Psoas muscle (tissue), 8 donors: ENCODE data around the gene ODAPH. TPM values are rescaled to one million over a fixed set of nuclear protein-coding genes. Genes with fewer than 3 reads are reported as not detected.

Experiments used
- ATAC-seq, 4 donors: fragments of 200-7000 bp; cut with Tn5 transposase; one replicate each; pipeline ENCODE4 v1.9.1; 2020; ENCODE audit warnings: moderate library complexity in 3 of 4, mild to moderate bottlenecking in 2 of 4
- DNase-seq, 2 donors: peaks; one replicate each; pipeline ENCODE4 v3.0.0-alpha.2; 2020
- H3K27ac ChIP-seq: fragments of 200-600 bp; one replicate; pipeline ENCODE4 v1.8.0; 2022
- H3K27me3 ChIP-seq, 3 donors: fragments of 200-600 bp in 1 of 3; one replicate each; pipeline versions ENCODE4 v1.6.1 to v1.8.0; 2013 to 2022; ENCODE audit warnings: low read length in 2 of 3, mild to moderate bottlenecking in 2 of 3, moderate library complexity in 1 of 3; ENCODE audit not compliant: insufficient read depth in 3 of 3
- H3K36me3 ChIP-seq, 2 donors: fragments of 200-600 bp in 1 of 2; one replicate each; pipeline versions ENCODE4 v1.6.1 to v1.8.0; 2013 to 2022; ENCODE audit warnings: low read depth in 1 of 2, mild to moderate bottlenecking in 1 of 2, moderate library complexity in 1 of 2; ENCODE audit not compliant: insufficient read depth in 1 of 2
- H3K4me1 ChIP-seq: fragments of 200-600 bp; one replicate; pipeline ENCODE4 v1.8.0; 2022
- H3K4me3 ChIP-seq: fragments of 200-600 bp; one replicate; pipeline ENCODE4 v1.8.0; 2022; ENCODE audit warnings: mild to moderate bottlenecking
- H3K9me3 ChIP-seq: fragments of 200-600 bp; one replicate; pipeline ENCODE4 v1.8.0; 2022
- CTCF ChIP-seq: fragments of 200-600 bp; IDR thresholded peaks from one replicate; pipeline ENCODE4 v1.8.0; 2022; ENCODE audit warnings: antibody characterized with exemption
- WGBS, 3 donors: extraction: QIAGEN DNeasy Blood & Tissue Kit; methylation state at CpG; one replicate each; pipeline versions ENCODE4 v1.1.6 to v1.1.7; 2013; 5-methylcytosine and 5-hydroxymethylcytosine counted together
- intact Hi-C, 2 donors: fragments of 100-400 bp; cut with DNase I; formaldehyde crosslinking; loops; one replicate each; pipeline versions ENCODE4 v1.11.0 to v1.14.2; 2022
- polyA plus RNA-seq, 3 donors: library from polyadenylated mRNA; stranded (reverse); fragments of 200-250 nt; gene quantifications; one replicate each; pipeline ENCODE4 v1.2.3, GENCODE V29; 2013
- total RNA-seq, 4 donors: library from RNA; stranded (reverse); fragmentation: NEBNext Ultra II Directional in 2 of 4; extraction: Animal tissue kit (Norgen Biotek cat#: 25700) in 2 of 4; gene quantifications; one replicate each; pipeline versions ENCODE4 v1.2.1 to v1.2.4, GENCODE V29; 2021 to 2023
- donor health status: healthy with polysubstance abuse.
- donor health status: DM: no; HTN: no; CAD: no; lungs with moderate emphysema.
- donor health status: Bipolar disorder and iron deficiency.
- donor health status: healthy.
- donor health status: DM: yes; HTN: yes; CAD: no.
- donor health status: DM: no; HTN: no; CAD: no.
- donor health status: DM: no; HTN: no; CAD: no.
- donor health status: DM: yes; HTN: yes; CAD: no.

Gene ODAPH
- total and polyA plus RNA-seq, 7 donors = 0.04 to 0.15 (median 0.10) TPM; not detected in 3

GRCh38 chr4:75547647-75548387 is 8.0 kb upstream of the ODAPH start:
- Histone ChIP-seq H3K27me3 (no peaks in the 10 kb centered on the region), H3K4me3 (no peak overlapping the region), H3K9me3 (no peaks in the 10 kb centered on the region), H3K4me1 (no peaks in the 10 kb centered on the region), H3K36me3 (peaks cover 5 to 27% of the 10 kb centered on the region in 2 donors), H3K27ac (no peak overlapping the region)
- TF ChIP-seq CTCF = no peak
- ATAC-seq (peak in 1 of 4 donors; percentile 22), DNase-seq (peak; percentile 41 to 59)
- intact Hi-C loops = no loop called here
- 64 to 66% (median 65%) methylated on average over 15 of the region's 15 CpGs for WGBS, 3 donors

- DNase-seq (no peak), ATAC-seq (no peak)
- no peaks in the 10 kb centered on the region for H3K4me1 ChIP-seq
- 77 to 89% (median 78%) methylated on average over 2 of the region's 2 CpGs for WGBS, 3 donors
- no peak overlapping the region for H3K27ac ChIP-seq
- H3K4me3 ChIP-seq = no peak overlapping the region
- intact Hi-C loops = no loop called here
- no peaks in the 10 kb centered on the region for H3K27me3 ChIP-seq
- TF ChIP-seq CTCF = no peak
- no peaks in the 10 kb centered on the region for H3K9me3 ChIP-seq
- H3K36me3 ChIP-seq = peaks cover 5 to 17% of the 10 kb centered on the region in 2 donors
Measured at GRCh38 chr4:75549019-75549418, 6.8 kb upstream of the ODAPH start.

GRCh38 chr4:75552452-75552851 is 3.4 kb upstream of the ODAPH start:
- no peak for ATAC-seq
- peaks cover 0 to 4% (median 0%) of the 10 kb centered on the region in 3 donors for H3K27me3 ChIP-seq
- DNase-seq = no peak
- H3K4me3 ChIP-seq = no peak overlapping the region
- H3K27ac ChIP-seq = no peak overlapping the region
- no peaks in the 10 kb centered on the region for H3K4me1 ChIP-seq
- no peaks in the 10 kb centered on the region for H3K36me3 ChIP-seq
- TF ChIP-seq CTCF = no peak
- intact Hi-C loops = no loop called here
- no peaks in the 10 kb centered on the region for H3K9me3 ChIP-seq

- no peaks in the 10 kb centered on the region for H3K9me3 ChIP-seq
- H3K4me3 ChIP-seq = no peak overlapping the region
- H3K36me3 ChIP-seq = no peaks in the 10 kb centered on the region
- DNase-seq (no peak), ATAC-seq (no peak)
- peaks cover 0 to 4% (median 0%) of the 10 kb centered on the region in 3 donors for H3K27me3 ChIP-seq
- TF ChIP-seq CTCF = no peak
- intact Hi-C loops = no loop called here
- WGBS, 3 donors = 83 to 86% (median 84%) methylated on average over 8 of the region's 8 CpGs
- no peaks in the 10 kb centered on the region for H3K4me1 ChIP-seq
- no peak overlapping the region for H3K27ac ChIP-seq
Measured at GRCh38 chr4:75557696-75558095, 1.8 kb downstream of the ODAPH start.

GRCh38 chr4:75561789-75562188 is 5.9 kb downstream of the ODAPH start:
- TF ChIP-seq CTCF = no peak
- H3K36me3 ChIP-seq = no peaks in the 10 kb centered on the region
- no peaks in the 10 kb centered on the region for H3K27me3 ChIP-seq
- DNase-seq (no peak), ATAC-seq (no peak)
- WGBS, 3 donors = 67 to 73% (median 67%) methylated on average over 8 of the region's 8 CpGs
- H3K9me3 ChIP-seq = no peaks in the 10 kb centered on the region
- no peak overlapping the region for H3K4me3 ChIP-seq
- H3K27ac ChIP-seq = no peak overlapping the region
- no peaks in the 10 kb centered on the region for H3K4me1 ChIP-seq
- intact Hi-C loops = no loop called here
